Activated CD8-positive, alpha-beta T cell treated with anti-CD3 and anti-CD28 coated beads, Interleukin-2, amount 10 ng/mL, durations not matched to agents 7 days and 5 days (primary cell): ENCODE results near the gene RABGAP1. TPM values are rescaled to one million over a fixed set of nuclear protein-coding genes. Genes with fewer than 3 reads are reported as not detected.

Experiments
- total RNA-seq, 2 experiments: library from RNA; stranded (reverse); gene quantifications; one replicate each; pipeline ENCODE4 v1.2.3, GENCODE V29; 2021

Gene RABGAP1
- total RNA-seq, 2 experiments from 2014 or later: 27.8 to 28.0 TPM

Other genes starting within 250 kb of the RABGAP1 start
- not detected for gene OR1L4, start 217.0 kb upstream of the RABGAP1 start, total RNA-seq
- gene OR1L6, start 198.7 kb upstream of the RABGAP1 start, total RNA-seq: not detected
- not detected for gene OR5C1, start 152.1 kb upstream of the RABGAP1 start, total RNA-seq
- gene OR1K1, start 140.9 kb upstream of the RABGAP1 start, total RNA-seq: not detected
- gene PDCL, start 112.4 kb upstream of the RABGAP1 start, total RNA-seq: 10 to 100 TPM; 25.9 to 27.3 TPM
- gene RC3H2, start 35.7 kb upstream of the RABGAP1 start, total RNA-seq: 10 to 100 TPM; 40.3 to 43.6 TPM
- gene ZBTB6, start 27.7 kb upstream of the RABGAP1 start, total RNA-seq: 1 to 10 TPM; 9.1 to 9.3 TPM
- gene ZBTB26, start 9.5 kb upstream of the RABGAP1 start, total RNA-seq: 1 to 10 TPM; 6.6 to 7.1 TPM
- 1 to 10 TPM in 1 of 2 experiments, under 1 TPM in 1; 0.63 to 1.1 TPM for gene GPR21, start 92.6 kb downstream of the RABGAP1 start, total RNA-seq